Measurements from ENCODE around the gene PDE4D. TPM values are rescaled to one million over a fixed set of nuclear protein-coding genes. Genes with fewer than 3 reads are reported as not detected.
A peak's percentile ranks its signal among the peaks of the same experiment; 100 is the strongest.

The PDE4D gene
- total and polyA plus RNA-seq, 2 experiments from 2014 or later, result 4.3 to 9.7 TPM

DNA sequence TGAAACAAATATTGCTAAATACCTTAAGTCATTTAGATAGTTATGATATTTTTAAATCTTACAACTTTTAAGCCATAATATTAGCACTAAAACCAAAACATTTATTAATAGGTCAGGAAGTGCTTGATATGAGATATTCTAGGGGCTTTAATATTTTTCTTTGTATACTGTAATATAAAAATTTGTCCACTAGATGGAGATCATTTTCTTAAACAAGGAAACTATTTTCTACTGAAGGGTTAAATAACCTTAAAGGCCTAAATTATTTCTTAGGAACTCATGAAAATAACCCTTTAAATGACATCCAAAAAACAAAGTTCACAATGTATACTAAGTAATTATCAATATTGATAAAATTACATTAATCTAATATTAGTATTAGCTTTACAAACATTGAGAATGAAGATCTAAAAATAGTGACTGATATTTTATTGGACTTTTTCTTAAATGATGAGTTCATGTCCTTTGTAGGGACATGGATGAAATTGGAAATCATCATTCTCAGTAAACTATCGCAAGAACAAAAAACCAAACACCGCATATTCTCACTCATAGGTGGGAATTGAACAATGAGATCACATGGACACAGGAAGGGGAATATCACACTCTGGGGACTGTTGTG lies 675.0 kb downstream of the PDE4D start:
- Histone ChIP-seq H3K9ac (no peak overlapping the region), H4K20me1 (ENCODE audit: insufficient read depth) (no peaks in the 10 kb centered on the region), H3K4me2 (ENCODE audit: unreplicated experiment) (no peak overlapping the region), H3K36me3 (ENCODE audit: low read depth) (no peaks in the 10 kb centered on the region), H3K27me3 (replicated peaks; ENCODE audit: insufficient read depth) (peaks cover 20% of the 10 kb centered on the region), H2AFZ (no peak overlapping the region), H3K79me2 (ENCODE audit: insufficient read depth) (no peaks in the 10 kb centered on the region), H3K4me3 (no peak overlapping the region), H3F3A (ENCODE audit: insufficient read depth) (no peaks in the 10 kb centered on the region), H3K27ac (no peak overlapping the region), H3K4me1 (ENCODE audit: insufficient read depth) (no peaks in the 10 kb centered on the region; the same call in 1 of the 2 replicates), H3K9me2 (ENCODE audit: insufficient read depth) (no peaks in the 10 kb centered on the region), H3K9me3 (ENCODE audit: low read depth) (no peaks in the 10 kb centered on the region)
- WGBS, 2 experiments (ENCODE audit: low coverage in 1 of 2, low lambda C conversion rate in 2 of 2, missing lambda C conversion rate in 2 of 2), result 79 to 90% methylated on average over 2 of the region's 2 CpGs
- in situ Hi-C loops (cut with MboI), result no loop called here
- DNase-seq, result peak; percentile 23
- TF ChIP-seq EZH2phosphoT487 (IDR thresholded peaks at IDR 0.05; ENCODE audit: insufficient read depth, low read depth) (no peak), EZH2 (IDR thresholded peaks at IDR 0.05; ENCODE audit: insufficient read depth, poor library complexity, severe bottlenecking) (no peak)

DNA sequence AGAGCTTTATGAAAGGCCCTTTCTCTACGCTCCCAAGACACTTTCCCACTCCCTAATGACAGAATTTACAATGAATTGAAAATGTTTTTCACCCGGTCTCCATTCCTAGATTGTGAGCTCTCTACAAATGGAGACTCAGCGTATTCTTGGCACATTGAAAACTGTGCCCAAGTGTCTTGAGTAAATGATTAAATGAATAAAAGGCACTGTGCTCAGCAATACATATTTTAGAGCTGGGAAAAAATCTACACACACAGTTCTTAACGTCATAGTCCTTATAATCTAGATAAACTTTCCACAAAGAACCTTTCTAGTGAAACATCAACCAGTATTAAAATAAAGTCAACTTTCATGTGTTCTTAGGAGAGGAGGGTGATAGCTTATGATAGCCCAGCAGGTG lies 676.7 kb downstream of the PDE4D start:
- no peaks in the 10 kb centered on the region for H4K20me1 ChIP-seq (ENCODE audit: insufficient read depth)
- H3K4me3 ChIP-seq, result no peak overlapping the region
- no peaks in the 10 kb centered on the region for H3K9me3 ChIP-seq (ENCODE audit: low read depth)
- in situ Hi-C loops (cut with MboI), result no loop called here
- peaks cover 20% of the 10 kb centered on the region for H3K27me3 ChIP-seq (replicated peaks; ENCODE audit: insufficient read depth)
- no peak for DNase-seq
- no peaks in the 10 kb centered on the region for H3F3A ChIP-seq (ENCODE audit: insufficient read depth)
- 64% methylated on average over 4 of the region's 4 CpGs for WGBS, 2 experiments (ENCODE audit: low coverage in 1 of 2, low lambda C conversion rate in 2 of 2, missing lambda C conversion rate in 2 of 2)
- TF ChIP-seq EZH2phosphoT487 (IDR thresholded peaks at IDR 0.05; ENCODE audit: insufficient read depth, low read depth) (no peak), EZH2 (IDR thresholded peaks at IDR 0.05; ENCODE audit: insufficient read depth, poor library complexity, severe bottlenecking) (no peak)
- no peak overlapping the region for H3K9ac ChIP-seq
- no peak overlapping the region for H3K4me2 ChIP-seq (ENCODE audit: unreplicated experiment)
- H2AFZ ChIP-seq, result no peak overlapping the region
- no peaks in the 10 kb centered on the region for H3K9me2 ChIP-seq (ENCODE audit: insufficient read depth)
- H3K27ac ChIP-seq, result no peak overlapping the region
- H3K79me2 ChIP-seq (ENCODE audit: insufficient read depth), result no peaks in the 10 kb centered on the region
- H3K36me3 ChIP-seq (ENCODE audit: low read depth), result no peaks in the 10 kb centered on the region
- no peaks in the 10 kb centered on the region for H3K4me1 ChIP-seq (ENCODE audit: insufficient read depth)

DNA sequence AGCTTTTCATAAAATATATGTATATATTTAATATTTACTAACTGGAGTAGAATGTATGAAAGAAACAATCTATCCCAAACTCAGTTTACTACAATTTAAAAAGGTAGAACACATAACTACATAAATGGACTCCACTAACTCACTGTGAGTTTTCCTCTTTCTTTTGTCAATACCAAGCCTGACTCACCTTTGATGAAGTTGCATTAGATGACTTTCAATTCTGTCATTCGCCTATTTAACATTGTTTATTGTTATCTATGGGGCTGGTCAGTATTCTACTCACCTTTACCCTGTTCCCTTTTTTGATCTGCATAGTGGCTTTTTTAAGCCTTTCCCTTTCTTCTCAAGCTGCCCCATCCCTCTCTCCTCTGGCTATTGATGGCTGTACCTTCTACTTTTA lies 680.9 kb downstream of the PDE4D start:
- peaks cover 19% of the 10 kb centered on the region for H3K27me3 ChIP-seq (replicated peaks; ENCODE audit: insufficient read depth)
- H3F3A ChIP-seq (ENCODE audit: insufficient read depth), result no peaks in the 10 kb centered on the region
- no peaks in the 10 kb centered on the region for H4K20me1 ChIP-seq (ENCODE audit: insufficient read depth)
- no peak overlapping the region for H3K4me3 ChIP-seq
- DNase-seq, result no peak
- H2AFZ ChIP-seq, result no peak overlapping the region
- H3K27ac ChIP-seq, result no peak overlapping the region
- H3K4me1 ChIP-seq (ENCODE audit: insufficient read depth), result no peaks in the 10 kb centered on the region
- H3K9me3 ChIP-seq (ENCODE audit: low read depth), result no peaks in the 10 kb centered on the region
- H3K9me2 ChIP-seq (ENCODE audit: insufficient read depth), result no peaks in the 10 kb centered on the region
- no peak overlapping the region for H3K4me2 ChIP-seq (ENCODE audit: unreplicated experiment)
- no peaks in the 10 kb centered on the region for H3K79me2 ChIP-seq (ENCODE audit: insufficient read depth)
- no peak for TF ChIP-seq EZH2 (IDR thresholded peaks at IDR 0.05; ENCODE audit: insufficient read depth, poor library complexity, severe bottlenecking)
- TF ChIP-seq EZH2phosphoT487 (IDR thresholded peaks at IDR 0.05; ENCODE audit: insufficient read depth, low read depth), result no peak
- H3K9ac ChIP-seq, result no peak overlapping the region
- H3K36me3 ChIP-seq (ENCODE audit: low read depth), result no peaks in the 10 kb centered on the region
- in situ Hi-C loops (cut with MboI), result no loop called here
- 91 to 92% methylated on average over 1 of the region's 1 CpG for WGBS, 2 experiments (ENCODE audit: low coverage in 1 of 2, low lambda C conversion rate in 2 of 2, missing lambda C conversion rate in 2 of 2)

DNA sequence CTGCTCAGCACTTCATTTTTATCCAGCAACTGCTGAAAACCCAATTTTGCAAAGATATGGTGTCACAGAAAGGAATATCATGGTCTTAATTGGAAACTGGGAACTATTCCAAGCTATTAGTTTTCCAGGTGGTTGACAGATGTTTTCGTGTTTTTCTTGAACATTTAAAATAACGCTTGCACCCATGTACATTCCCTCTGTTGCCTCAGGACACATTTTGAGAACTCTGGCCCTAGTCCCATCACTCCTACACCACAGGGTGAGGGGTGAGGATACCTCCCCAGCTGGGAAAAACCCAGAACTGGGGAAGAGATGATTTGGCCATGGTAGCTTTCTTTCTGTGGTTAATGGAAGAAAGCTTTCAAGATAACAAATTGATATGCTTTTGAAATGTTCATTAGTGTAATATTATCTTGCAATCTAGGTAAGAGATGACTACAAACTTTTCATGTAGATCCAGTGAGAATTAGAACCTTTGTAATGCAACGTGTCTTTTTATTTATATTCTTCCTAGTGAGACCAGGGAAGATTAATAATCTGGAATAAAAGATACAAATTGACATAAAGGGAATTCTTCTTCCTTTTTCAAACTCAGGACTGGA lies 683.7 kb downstream of the PDE4D start:
- Histone ChIP-seq H3K36me3 (ENCODE audit: low read depth) (no peaks in the 10 kb centered on the region), H3K9ac (no peak overlapping the region), H3K4me3 (no peak overlapping the region), H2AFZ (no peak overlapping the region), H3K4me2 (ENCODE audit: unreplicated experiment) (no peak overlapping the region), H3K9me2 (ENCODE audit: insufficient read depth) (no peaks in the 10 kb centered on the region), H4K20me1 (ENCODE audit: insufficient read depth) (no peaks in the 10 kb centered on the region), H3F3A (ENCODE audit: insufficient read depth) (peaks cover 5% of the 10 kb centered on the region; the same call in 1 of the 2 replicates), H3K79me2 (ENCODE audit: insufficient read depth) (no peaks in the 10 kb centered on the region), H3K9me3 (ENCODE audit: low read depth) (no peaks in the 10 kb centered on the region), H3K27me3 (replicated peaks; ENCODE audit: insufficient read depth) (no peaks in the 10 kb centered on the region), H3K27ac (no peak overlapping the region), H3K4me1 (ENCODE audit: insufficient read depth) (peaks cover 11% of the 10 kb centered on the region)
- 24 to 25% methylated on average over 3 of the region's 3 CpGs for WGBS, 2 experiments (ENCODE audit: low coverage in 1 of 2, low lambda C conversion rate in 2 of 2, missing lambda C conversion rate in 2 of 2)
- DNase-seq, result no peak
- TF ChIP-seq EZH2phosphoT487 (IDR thresholded peaks at IDR 0.05; ENCODE audit: insufficient read depth, low read depth) (no peak), EZH2 (IDR thresholded peaks at IDR 0.05; ENCODE audit: insufficient read depth, poor library complexity, severe bottlenecking) (no peak)
- in situ Hi-C loops (cut with MboI), result no loop called here

All from GM23248 (cell line).